Adrenal gland (tissue), 12 donors: ENCODE results near the gene SPOCK1. TPM values are rescaled to one million over a fixed set of nuclear protein-coding genes. Genes with fewer than 3 reads are reported as not detected.

Source experiments
- DNase-seq, 7 donors: peaks; one replicate each; pipeline ENCODE4 v3.0.0-alpha.2; 2019 to 2020
- H3K27ac ChIP-seq, 5 donors: fragments of 200-600 bp; sonication (generic) in 4 of 5; 1 replicate in 3 of 5; 2 replicates in 2 of 5; pipeline versions ENCODE4 v1.5.1 to v1.8.0; 2016 to 2020; ENCODE audit warnings: mild to moderate bottlenecking in 1 of 5
- H3K27me3 ChIP-seq: fragments of 200-600 bp; 2 replicates; pipeline ENCODE4 v1.8.0; 2021
- H3K36me3 ChIP-seq, 2 donors: fragments of 200-600 bp; replicated peaks in 1 of 2; 1 replicate in 1 of 2; 2 replicates in 1 of 2; pipeline versions ENCODE4 v1.5.1 to v1.8.0; 2018 to 2022
- H3K4me1 ChIP-seq, 2 donors: fragments of 200-600 bp; replicated peaks in 1 of 2; 1 replicate in 1 of 2; 2 replicates in 1 of 2; pipeline versions ENCODE4 v1.5.1 to v1.8.0; 2018 to 2021
- H3K4me3 ChIP-seq, 4 donors: fragments of 200-600 bp; sonication (generic) in 3 of 4; one replicate each; pipeline ENCODE4 v1.5.1; 2016 to 2018
- H3K9me3 ChIP-seq, 3 donors: fragments of 200-600 bp; sonication (generic) in 1 of 3; replicated peaks in 1 of 3; 1 replicate in 2 of 3; 2 replicates in 1 of 3; pipeline versions ENCODE4 v1.5.1 to v1.8.0; 2016 to 2021
- POLR2A ChIP-seq, 2 donors: fragments of 450-650 bp; IDR thresholded peaks; one replicate each; pipeline ENCODE4 v1.6.1; 2017; ENCODE audit warnings: antibody characterized with exemption in 2 of 2, mild to moderate bottlenecking in 2 of 2, moderate library complexity in 1 of 2
- WGBS, 4 donors: extraction: QIAGEN DNeasy Blood & Tissue Kit in 2 of 4; methylation state at CpG; one replicate each; pipeline versions ENCODE4 v1.1.5 to v1.1.7; 2013 to 2017; 5-methylcytosine and 5-hydroxymethylcytosine counted together
- intact Hi-C, 2 donors: fragments of 100-400 bp; cut with DNase I; formaldehyde crosslinking; loops; one replicate each; pipeline versions ENCODE4 v1.14.1 to v1.15.0; 2022 to 2023
- polyA plus RNA-seq, 3 donors: library from polyadenylated mRNA; stranded (reverse); fragments of 200-250 nt in 2 of 3; fragments of 350-450 nt in 1 of 3; fragmentation: Illumina TruSeq in 1 of 3; extraction: RNeasy Lipid Tissue Mini Kit (QIAGEN cat#74804) in 1 of 3; gene quantifications; one replicate each; pipeline ENCODE4 v1.2.3, GENCODE V29; 2013 to 2014
- total RNA-seq, 9 donors: library from RNA; depleted of rRNA in 4 of 9; stranded (reverse); fragments of >200 nt in 4 of 9; fragments of 120-200 nt in 1 of 9; fragmentation: NEBNext Ultra II Directional in 1 of 9; extraction: Animal tissue kit (Norgen Biotek cat#: 25700) in 1 of 9; gene quantifications; one replicate each; pipeline versions ENCODE4 v1.1.0 to v1.2.4, GENCODE V29; 2013 to 2023
- TF ChIP-seq, protein P1 (sequence below), 6 experiments: fragments of 450-650 bp in 4 of 6; fragments of 200-600 bp in 2 of 6; sonication (generic) in 1 of 6; IDR thresholded peaks; 1 replicate in 5 of 6; 2 replicates in 1 of 6; pipeline versions ENCODE4 v1.5.1 to v1.8.0; 2016 to 2021; ENCODE audit warnings: antibody characterized with exemption in 6 of 6, mild to moderate bottlenecking in 2 of 6, moderate library complexity in 1 of 6
- donor health status: healthy with polysubstance abuse.
- donor health status: Bipolar disorder and iron deficiency.
- donor health status: DM: yes; HTN: yes; CAD: no.
- donor health status: DM: no; HTN: no; CAD: no.
- donor health status: DM: no; HTN: no; CAD: no.
- donor health status: DM: yes; HTN: yes; CAD: no.

Gene SPOCK1
- total and polyA plus RNA-seq, 12 donors, result 5.4 to 102 (median 55.6) TPM

DNA sequence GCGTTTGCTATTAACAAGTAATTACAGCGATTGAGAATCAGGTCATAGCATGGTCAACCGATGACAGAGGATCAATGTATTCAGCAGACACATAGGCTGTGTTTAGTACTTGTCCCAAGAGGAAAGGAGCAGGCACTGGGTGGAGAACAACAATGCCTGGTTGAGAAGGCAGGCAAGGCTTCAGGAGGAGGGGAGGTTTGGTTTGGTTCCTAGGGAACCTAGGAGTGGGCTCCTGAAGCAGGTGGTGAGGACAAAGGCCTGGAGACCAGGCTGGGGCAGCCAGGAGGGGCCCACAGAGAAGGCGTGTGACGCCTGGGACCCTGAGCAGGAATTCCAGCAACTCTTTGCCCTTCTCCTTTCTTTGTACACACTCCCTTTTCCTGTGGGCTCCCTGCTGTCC is 195.6 kb downstream of the SPOCK1 start:
- intact Hi-C loops, result no loop called here

DNA sequence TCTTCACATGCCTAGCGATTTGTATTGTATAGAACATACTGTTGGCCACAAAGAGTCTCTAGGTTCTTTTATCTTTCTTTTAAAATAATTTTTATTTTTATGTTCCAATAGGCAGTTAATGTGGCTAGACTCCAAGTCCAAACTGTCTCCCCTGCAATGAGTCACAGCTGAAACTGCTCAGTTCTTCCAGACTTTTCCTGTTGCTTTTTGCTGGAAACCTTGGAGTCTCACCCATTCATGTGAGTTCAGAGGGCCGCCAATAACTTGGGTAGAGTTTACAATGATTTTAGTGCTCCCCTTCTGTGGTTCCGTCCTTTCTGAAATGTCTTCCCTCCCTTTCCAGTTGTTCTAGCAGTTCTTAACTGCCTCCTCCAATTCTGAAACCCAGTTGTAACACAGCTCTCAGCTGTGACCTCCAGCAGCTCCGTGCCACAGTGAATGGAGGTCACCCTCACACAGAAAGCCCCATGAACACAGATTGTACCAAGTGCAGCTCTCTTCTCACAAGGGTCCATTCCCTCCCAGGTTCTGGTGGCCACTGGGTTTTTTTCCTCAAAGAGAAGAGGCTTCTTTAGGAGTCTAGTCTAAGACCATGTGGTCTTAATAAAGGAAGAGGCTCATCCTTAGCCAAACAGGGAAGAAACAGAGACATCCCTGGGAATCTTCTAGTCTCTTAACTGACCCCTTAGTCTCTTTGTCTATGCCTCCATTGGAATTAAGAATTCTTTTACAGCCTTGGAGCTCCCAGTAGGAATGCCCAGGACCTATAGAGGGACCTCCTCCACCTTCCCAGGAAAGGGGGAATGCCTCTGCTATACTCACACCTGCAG is 198.5 kb downstream of the SPOCK1 start:
- Histone ChIP-seq H3K36me3 (no peaks in the 10 kb centered on the region), H3K4me1 (peaks cover 10 to 14% of the 10 kb centered on the region in 2 donors), H3K9me3 (no peaks in the 10 kb centered on the region), H3K27ac (peak overlapping the region in 2 of 5 donors; percentile 32 to 76), H3K27me3 (no peaks in the 10 kb centered on the region), H3K4me3 (no peak overlapping the region)
- WGBS, 4 donors, result 42 to 58% (median 48%) methylated on average over 4 of the region's 4 CpGs
- TF ChIP-seq, protein P1, sequence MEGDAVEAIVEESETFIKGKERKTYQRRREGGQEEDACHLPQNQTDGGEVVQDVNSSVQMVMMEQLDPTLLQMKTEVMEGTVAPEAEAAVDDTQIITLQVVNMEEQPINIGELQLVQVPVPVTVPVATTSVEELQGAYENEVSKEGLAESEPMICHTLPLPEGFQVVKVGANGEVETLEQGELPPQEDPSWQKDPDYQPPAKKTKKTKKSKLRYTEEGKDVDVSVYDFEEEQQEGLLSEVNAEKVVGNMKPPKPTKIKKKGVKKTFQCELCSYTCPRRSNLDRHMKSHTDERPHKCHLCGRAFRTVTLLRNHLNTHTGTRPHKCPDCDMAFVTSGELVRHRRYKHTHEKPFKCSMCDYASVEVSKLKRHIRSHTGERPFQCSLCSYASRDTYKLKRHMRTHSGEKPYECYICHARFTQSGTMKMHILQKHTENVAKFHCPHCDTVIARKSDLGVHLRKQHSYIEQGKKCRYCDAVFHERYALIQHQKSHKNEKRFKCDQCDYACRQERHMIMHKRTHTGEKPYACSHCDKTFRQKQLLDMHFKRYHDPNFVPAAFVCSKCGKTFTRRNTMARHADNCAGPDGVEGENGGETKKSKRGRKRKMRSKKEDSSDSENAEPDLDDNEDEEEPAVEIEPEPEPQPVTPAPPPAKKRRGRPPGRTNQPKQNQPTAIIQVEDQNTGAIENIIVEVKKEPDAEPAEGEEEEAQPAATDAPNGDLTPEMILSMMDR (IDR thresholded peaks at IDR 0.05), result no peak
- no peak for TF ChIP-seq POLR2A (IDR thresholded peaks at IDR 0.05)
- intact Hi-C loops, result no loop called here
- DNase-seq, result peak in 6 of 7 donors; percentile 30 to 54 (median 38)

More for the DNA sequence above, 195.6 kb downstream of the SPOCK1 start:
- WGBS, 4 donors, result 94 to 97% (median 94%) methylated on average over 5 of the region's 5 CpGs
- Histone ChIP-seq H3K4me1 (peaks cover 10 to 29% of the 10 kb centered on the region in 2 donors), H3K36me3 (no peaks in the 10 kb centered on the region), H3K27me3 (no peaks in the 10 kb centered on the region), H3K4me3 (no peak overlapping the region), H3K27ac (no peak overlapping the region), H3K9me3 (no peaks in the 10 kb centered on the region)
- no peak for TF ChIP-seq POLR2A (IDR thresholded peaks at IDR 0.05)
- TF ChIP-seq, protein P1 (IDR thresholded peaks at IDR 0.05), result no peak
- no peak for DNase-seq

- no peak overlapping the region for H3K4me3 ChIP-seq
- intact Hi-C loops, result no loop called here
- 79 to 94% (median 86%) methylated on average over 12 of the region's 12 CpGs for WGBS, 4 donors
- no peak for DNase-seq
- H3K4me1 ChIP-seq, result peaks cover 10 to 14% of the 10 kb centered on the region in 2 donors
- no peak overlapping the region for H3K27ac ChIP-seq
- TF ChIP-seq, protein P1 (IDR thresholded peaks at IDR 0.05), result no peak
- TF ChIP-seq POLR2A (IDR thresholded peaks at IDR 0.05), result no peak
- H3K36me3 ChIP-seq, result no peaks in the 10 kb centered on the region
- H3K27me3 ChIP-seq, result no peaks in the 10 kb centered on the region
- H3K9me3 ChIP-seq, result no peaks in the 10 kb centered on the region
Observed at GRCh38 chr5:137296213-137296781, 202.8 kb downstream of the SPOCK1 start.

DNA sequence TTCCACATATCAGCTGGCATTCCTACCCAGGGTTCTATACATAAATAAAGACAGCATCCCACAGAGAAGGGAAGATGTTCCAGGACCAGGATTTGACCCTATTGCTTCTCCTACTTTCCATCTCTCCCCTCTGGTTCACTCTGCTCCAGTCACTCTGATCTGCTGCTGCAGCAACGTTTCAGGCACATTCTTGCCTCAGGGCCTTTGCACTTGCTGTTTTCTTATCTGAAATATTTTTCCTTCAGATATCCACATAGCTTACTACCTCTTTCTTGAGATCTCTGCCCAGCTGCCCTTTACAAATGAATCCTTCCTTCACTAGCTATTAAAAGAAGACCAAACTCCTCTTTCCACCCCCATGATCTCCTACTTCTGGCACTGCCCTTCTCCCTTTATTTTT is 204.5 kb downstream of the SPOCK1 start:
- no peak overlapping the region for H3K27ac ChIP-seq
- no peak overlapping the region for H3K4me3 ChIP-seq
- H3K4me1 ChIP-seq, result no peaks in the 10 kb centered on the region
- DNase-seq, result no peak
- no peaks in the 10 kb centered on the region for H3K27me3 ChIP-seq
- H3K9me3 ChIP-seq, result no peaks in the 10 kb centered on the region
- intact Hi-C loops, result no loop called here
- 52 to 74% (median 67%) methylated on average over 1 of the region's 1 CpG for WGBS, 4 donors
- TF ChIP-seq, protein P1 (IDR thresholded peaks at IDR 0.05), result no peak
- TF ChIP-seq POLR2A (IDR thresholded peaks at IDR 0.05), result no peak
- H3K36me3 ChIP-seq, result no peaks in the 10 kb centered on the region
